Measurements from ENCODE around the gene GPR148.

GRCh38 chr2:130740671-130741070 lies 11.8 kb downstream of the GPR148 start:
- TF ChIP-seq POLR2A (IDR thresholded peaks at IDR 0.05; ENCODE audit: low read depth, low read length) (no peak), RCOR1 (IDR thresholded peaks at IDR 0.05; ENCODE audit: insufficient replicate concordance, low read length) (no peak), RAD21 (IDR thresholded peaks at IDR 0.05; ENCODE audit: low read length) (no peak), NFE2L2 (IDR thresholded peaks at IDR 0.05; ENCODE audit: low read depth, low read length) (no peak), CEBPB (IDR thresholded peaks at IDR 0.05; ENCODE audit: low read depth, low read length) (no peak), USF2 (IDR thresholded peaks at IDR 0.05; ENCODE audit: low read depth, low read length) (no peak), RFX5 (IDR thresholded peaks at IDR 0.05; ENCODE audit: low read depth, low read length) (no peak), SMC3 (IDR thresholded peaks at IDR 0.05; ENCODE audit: low read depth, low read length) (no peak), MXI1 (IDR thresholded peaks at IDR 0.05; ENCODE audit: borderline replicate concordance, low read depth, low read length) (no peak), BHLHE40 (IDR thresholded peaks at IDR 0.05; ENCODE audit: low read depth, low read length) (no peak), ELK1 (IDR thresholded peaks at IDR 0.05; ENCODE audit: borderline replicate concordance, low read depth, low read length) (no peak)
- TF ChIP-seq, protein P1, sequence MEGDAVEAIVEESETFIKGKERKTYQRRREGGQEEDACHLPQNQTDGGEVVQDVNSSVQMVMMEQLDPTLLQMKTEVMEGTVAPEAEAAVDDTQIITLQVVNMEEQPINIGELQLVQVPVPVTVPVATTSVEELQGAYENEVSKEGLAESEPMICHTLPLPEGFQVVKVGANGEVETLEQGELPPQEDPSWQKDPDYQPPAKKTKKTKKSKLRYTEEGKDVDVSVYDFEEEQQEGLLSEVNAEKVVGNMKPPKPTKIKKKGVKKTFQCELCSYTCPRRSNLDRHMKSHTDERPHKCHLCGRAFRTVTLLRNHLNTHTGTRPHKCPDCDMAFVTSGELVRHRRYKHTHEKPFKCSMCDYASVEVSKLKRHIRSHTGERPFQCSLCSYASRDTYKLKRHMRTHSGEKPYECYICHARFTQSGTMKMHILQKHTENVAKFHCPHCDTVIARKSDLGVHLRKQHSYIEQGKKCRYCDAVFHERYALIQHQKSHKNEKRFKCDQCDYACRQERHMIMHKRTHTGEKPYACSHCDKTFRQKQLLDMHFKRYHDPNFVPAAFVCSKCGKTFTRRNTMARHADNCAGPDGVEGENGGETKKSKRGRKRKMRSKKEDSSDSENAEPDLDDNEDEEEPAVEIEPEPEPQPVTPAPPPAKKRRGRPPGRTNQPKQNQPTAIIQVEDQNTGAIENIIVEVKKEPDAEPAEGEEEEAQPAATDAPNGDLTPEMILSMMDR (conservative IDR thresholded peaks at IDR 0.05; ENCODE audit: low read depth, low read length), result no peak

Measured in IMR-90 (cell line).